Measurements from ENCODE around the gene FOXP1. TPM values are rescaled to one million over a fixed set of nuclear protein-coding genes. Genes with fewer than 3 reads are reported as not detected.

Gene FOXP1
- total RNA-seq, 1 donor, result 455 TPM

- H3K4me3 ChIP-seq (ENCODE audit: low read length), result no peak overlapping the region
- no peaks in the 10 kb centered on the region for H3K9me3 ChIP-seq (ENCODE audit: low read depth, low read length)
- H3K4me1 ChIP-seq (ENCODE audit: insufficient read depth, low read length), result no peaks in the 10 kb centered on the region
- H3K27me3 ChIP-seq (ENCODE audit: insufficient read depth, low read length), result no peaks in the 10 kb centered on the region
Measured at GRCh38 chr3:70972855-70973254, 610.7 kb downstream of the FOXP1 start.

GRCh38 chr3:70970952-70971351 lies 612.6 kb downstream of the FOXP1 start:
- H3K4me3 ChIP-seq (ENCODE audit: low read length), result no peak overlapping the region

GRCh38 chr3:70970171-70970570 lies 613.4 kb downstream of the FOXP1 start:
- no peaks in the 10 kb centered on the region for H3K4me1 ChIP-seq (ENCODE audit: insufficient read depth, low read length)
- H3K9me3 ChIP-seq (ENCODE audit: low read depth, low read length), result no peaks in the 10 kb centered on the region
- H3K27me3 ChIP-seq (ENCODE audit: insufficient read depth, low read length), result no peaks in the 10 kb centered on the region
- no peak overlapping the region for H3K4me3 ChIP-seq (ENCODE audit: low read length)

More at GRCh38 chr3:70970952-70971351, 612.6 kb downstream of the FOXP1 start:
- H3K9me3 ChIP-seq (ENCODE audit: low read depth, low read length), result no peaks in the 10 kb centered on the region
- H3K4me1 ChIP-seq (ENCODE audit: insufficient read depth, low read length), result no peaks in the 10 kb centered on the region
- no peaks in the 10 kb centered on the region for H3K27me3 ChIP-seq (ENCODE audit: insufficient read depth, low read length)

GRCh38 chr3:70963431-70964275 lies 619.9 kb downstream of the FOXP1 start:
- Histone ChIP-seq H3K4me1 (ENCODE audit: insufficient read depth, low read length) (no peaks in the 10 kb centered on the region), H3K27me3 (ENCODE audit: insufficient read depth, low read length) (no peaks in the 10 kb centered on the region), H3K4me3 (ENCODE audit: low read length) (no peak overlapping the region), H3K9me3 (ENCODE audit: low read depth, low read length) (no peaks in the 10 kb centered on the region)

- Histone ChIP-seq H3K4me1 (ENCODE audit: insufficient read depth, low read length) (no peaks in the 10 kb centered on the region), H3K27me3 (ENCODE audit: insufficient read depth, low read length) (no peaks in the 10 kb centered on the region), H3K9me3 (ENCODE audit: low read depth, low read length) (no peaks in the 10 kb centered on the region), H3K4me3 (ENCODE audit: low read length) (no peak overlapping the region)
Measured at GRCh38 chr3:70959506-70960291, 623.8 kb downstream of the FOXP1 start.

- Histone ChIP-seq H3K4me3 (ENCODE audit: low read length) (no peak overlapping the region), H3K9me3 (ENCODE audit: low read depth, low read length) (no peaks in the 10 kb centered on the region), H3K27me3 (ENCODE audit: insufficient read depth, low read length) (no peaks in the 10 kb centered on the region), H3K4me1 (ENCODE audit: insufficient read depth, low read length) (no peaks in the 10 kb centered on the region)
Measured at GRCh38 chr3:70952033-70952747, 631.3 kb downstream of the FOXP1 start.

- no peaks in the 10 kb centered on the region for H3K9me3 ChIP-seq (ENCODE audit: low read depth, low read length)
- H3K27me3 ChIP-seq (ENCODE audit: insufficient read depth, low read length), result no peaks in the 10 kb centered on the region
- H3K4me1 ChIP-seq (ENCODE audit: insufficient read depth, low read length), result no peaks in the 10 kb centered on the region
- H3K4me3 ChIP-seq (ENCODE audit: low read length), result no peak overlapping the region
Measured at GRCh38 chr3:70951316-70951715, 632.2 kb downstream of the FOXP1 start.

- no peak overlapping the region for H3K4me3 ChIP-seq (ENCODE audit: low read length)
Measured at GRCh38 chr3:70947579-70947978, 635.9 kb downstream of the FOXP1 start.

GRCh38 chr3:70943886-70944285 lies 639.6 kb downstream of the FOXP1 start:
- peaks cover 6% of the 10 kb centered on the region for H3K27me3 ChIP-seq (ENCODE audit: insufficient read depth, low read length)
- H3K4me3 ChIP-seq (ENCODE audit: low read length), result no peak overlapping the region
- H3K9me3 ChIP-seq (ENCODE audit: low read depth, low read length), result no peaks in the 10 kb centered on the region
- H3K4me1 ChIP-seq (ENCODE audit: insufficient read depth, low read length), result no peaks in the 10 kb centered on the region

More at GRCh38 chr3:70947579-70947978, 635.9 kb downstream of the FOXP1 start:
- H3K9me3 ChIP-seq (ENCODE audit: low read depth, low read length), result no peaks in the 10 kb centered on the region
- H3K27me3 ChIP-seq (ENCODE audit: insufficient read depth, low read length), result peaks cover 2% of the 10 kb centered on the region
- H3K4me1 ChIP-seq (ENCODE audit: insufficient read depth, low read length), result no peaks in the 10 kb centered on the region

- H3K4me1 ChIP-seq (ENCODE audit: insufficient read depth, low read length), result no peaks in the 10 kb centered on the region
- no peaks in the 10 kb centered on the region for H3K9me3 ChIP-seq (ENCODE audit: low read depth, low read length)
- no peak overlapping the region for H3K4me3 ChIP-seq (ENCODE audit: low read length)
- no peaks in the 10 kb centered on the region for H3K27me3 ChIP-seq (ENCODE audit: insufficient read depth, low read length)
Measured at GRCh38 chr3:70933105-70933810, 650.3 kb downstream of the FOXP1 start.

- Histone ChIP-seq H3K9me3 (ENCODE audit: low read depth, low read length) (no peaks in the 10 kb centered on the region), H3K4me3 (ENCODE audit: low read length) (no peak overlapping the region), H3K4me1 (ENCODE audit: insufficient read depth, low read length) (no peaks in the 10 kb centered on the region), H3K27me3 (ENCODE audit: insufficient read depth, low read length) (no peaks in the 10 kb centered on the region)
Measured at GRCh38 chr3:70930066-70930465, 653.5 kb downstream of the FOXP1 start.

GRCh38 chr3:70927239-70927638 lies 656.3 kb downstream of the FOXP1 start:
- Histone ChIP-seq H3K4me3 (ENCODE audit: low read length) (no peak overlapping the region), H3K4me1 (ENCODE audit: insufficient read depth, low read length) (no peaks in the 10 kb centered on the region), H3K9me3 (ENCODE audit: low read depth, low read length) (no peaks in the 10 kb centered on the region), H3K27me3 (ENCODE audit: insufficient read depth, low read length) (no peaks in the 10 kb centered on the region)

GRCh38 chr3:70926835-70927234 lies 656.7 kb downstream of the FOXP1 start:
- H3K4me3 ChIP-seq (ENCODE audit: low read length), result no peak overlapping the region
- no peaks in the 10 kb centered on the region for H3K9me3 ChIP-seq (ENCODE audit: low read depth, low read length)
- no peaks in the 10 kb centered on the region for H3K4me1 ChIP-seq (ENCODE audit: insufficient read depth, low read length)
- H3K27me3 ChIP-seq (ENCODE audit: insufficient read depth, low read length), result no peaks in the 10 kb centered on the region

GRCh38 chr3:70919661-70920060 lies 663.9 kb downstream of the FOXP1 start:
- Histone ChIP-seq H3K4me1 (ENCODE audit: insufficient read depth, low read length) (no peaks in the 10 kb centered on the region), H3K27me3 (ENCODE audit: insufficient read depth, low read length) (peaks cover 4% of the 10 kb centered on the region), H3K4me3 (ENCODE audit: low read length) (no peak overlapping the region), H3K9me3 (ENCODE audit: low read depth, low read length) (no peaks in the 10 kb centered on the region)

All from mononuclear cell (primary cell).